Spleen (tissue), 11 donors: ENCODE results near the gene MAPK1. TPM values are rescaled to one million over a fixed set of nuclear protein-coding genes. Genes with fewer than 3 reads are reported as not detected.
"Not testable (repeated sequence)": the region's sequence is repeated elsewhere in the genome, so short reads cannot be mapped to it uniquely, and the experiment has no call there.

Experiments used
- DNase-seq: peaks from one replicate; pipeline ENCODE4 v3.0.0-alpha.2; 2020
- H3K27ac ChIP-seq, 8 donors: fragments of 200-600 bp; sonication (generic) in 7 of 8; 1 replicate in 4 of 8; 2 replicates in 4 of 8; pipeline versions ENCODE4 v1.5.0 to v1.8.0; 2016 to 2021; ENCODE audit warnings: inconsistent platforms in 4 of 8, mild to moderate bottlenecking in 4 of 8, moderate library complexity in 1 of 8
- H3K27me3 ChIP-seq, 7 donors: fragments of 200-600 bp; sonication (generic) in 6 of 7; replicated peaks in 1 of 7; 1 replicate in 4 of 7; 2 replicates in 3 of 7; pipeline versions ENCODE4 v1.5.0 to v1.8.0; 2016 to 2021; ENCODE audit warnings: inconsistent platforms in 3 of 7, mild to moderate bottlenecking in 1 of 7
- H3K36me3 ChIP-seq, 6 donors: fragments of 200-600 bp; sonication (generic) in 5 of 6; 1 replicate in 4 of 6; 2 replicates in 2 of 6; pipeline versions ENCODE4 v1.5.0 to v1.8.0; 2016 to 2021; ENCODE audit warnings: inconsistent platforms in 2 of 6
- H3K4me1 ChIP-seq, 6 donors: fragments of 200-600 bp; sonication (generic) in 5 of 6; 1 replicate in 3 of 6; 2 replicates in 3 of 6; pipeline versions ENCODE4 v1.5.0 to v1.8.0; 2016 to 2021; ENCODE audit warnings: inconsistent platforms in 3 of 6
- H3K4me3 ChIP-seq, 8 donors: fragments of 200-600 bp; sonication (generic) in 7 of 8; 1 replicate in 4 of 8; 2 replicates in 4 of 8; pipeline versions ENCODE4 v1.5.0 to v1.8.0; 2016 to 2021; ENCODE audit warnings: inconsistent platforms in 4 of 8, mild to moderate bottlenecking in 4 of 8, moderate library complexity in 2 of 8
- H3K9me3 ChIP-seq, 8 donors: fragments of 200-600 bp; sonication (generic) in 7 of 8; 1 replicate in 4 of 8; 2 replicates in 4 of 8; pipeline versions ENCODE4 v1.5.0 to v1.8.0; 2016 to 2021; ENCODE audit warnings: inconsistent platforms in 4 of 8
- CTCF ChIP-seq, 11 experiments: fragments of 200-600 bp in 7 of 11; fragments of 450-650 bp in 4 of 11; sonication (generic) in 4 of 11; IDR thresholded peaks in 8 of 11; conservative IDR thresholded peaks in 3 of 11; 1 replicate in 7 of 11; 2 replicates in 4 of 11; pipeline versions ENCODE4 v1.4.0 to v1.8.0; 2016 to 2021; ENCODE audit warnings: antibody characterized with exemption in 11 of 11, inconsistent platforms in 4 of 11, mild to moderate bottlenecking in 1 of 11
- POLR2A ChIP-seq, 3 donors: fragments of 450-650 bp; IDR thresholded peaks; one replicate each; pipeline ENCODE4 v1.5.1; 2017; ENCODE audit warnings: antibody characterized with exemption in 3 of 3, mild to moderate bottlenecking in 1 of 3
- POLR2AphosphoS5 ChIP-seq, 3 donors: sonication (generic); formaldehyde crosslinking; IDR thresholded peaks; one replicate each; pipeline ENCODE4 v1.5.1; 2017; ENCODE audit warnings: antibody characterized with exemption in 3 of 3
- WGBS, 5 donors: extraction: QIAGEN DNeasy Blood & Tissue Kit in 3 of 5; methylation state at CpG; one replicate each; pipeline versions ENCODE4 v1.1.5 to v1.1.7; 2013 to 2018; 5-methylcytosine and 5-hydroxymethylcytosine counted together
- intact Hi-C: fragments of 100-400 bp; cut with DNase I; formaldehyde crosslinking; loops from one replicate; pipeline ENCODE4 v1.15.0; 2023; ENCODE audit warnings: low total_unique reads
- polyA plus RNA-seq, 3 donors: library from polyadenylated mRNA; stranded (reverse); fragments of 200-250 nt; gene quantifications; one replicate each; pipeline ENCODE4 v1.2.1, GENCODE V29; 2013
- total RNA-seq, 7 donors: library from RNA; depleted of rRNA in 3 of 7; stranded (reverse); fragments of >200 nt in 3 of 7; fragmentation: NEBNext Ultra II Directional in 4 of 7; extraction: Animal tissue kit (Norgen Biotek cat#: 25700) in 4 of 7; gene quantifications; one replicate each; pipeline versions ENCODE4 v1.1.0 to v1.2.1, GENCODE V29; 2016 to 2021
- donor health status: healthy with polysubstance abuse.
- donor health status: DM: no; HTN: no; CAD: no; lungs with moderate emphysema.
- donor health status: DM: no; HTN: no; CAD: no.
- donor health status: Bipolar disorder and iron deficiency.
- donor health status: healthy.
- donor health status: DM: no; HTN: no; CAD: no.
- donor health status: DM: yes; HTN: yes; CAD: no.

MAPK1 gene
- total and polyA plus RNA-seq, 10 donors, result 11.6 to 165 (median 106) TPM

- TF ChIP-seq POLR2A (IDR thresholded peaks at IDR 0.05), result no peak
- no peak for TF ChIP-seq CTCF (IDR thresholded peaks at IDR 0.05 in 8 of 11, conservative IDR thresholded peaks at IDR 0.05 in 3 of 11)
- TF ChIP-seq POLR2AphosphoS5 (IDR thresholded peaks at IDR 0.05), result no peak
- intact Hi-C loops, result no loop called here
- Histone ChIP-seq H3K36me3 (peaks cover 0 to 28% (median 0%) of the 10 kb centered on the region in 6 donors), H3K4me1 (peaks cover 9 to 39% (median 22%) of the 10 kb centered on the region in 6 donors), H3K27ac (no peak overlapping the region), H3K27me3 (no peaks in the 10 kb centered on the region), H3K9me3 (no peaks in the 10 kb centered on the region), H3K4me3 (no peak overlapping the region)
- DNase-seq, result no peak
- WGBS, 5 donors, result 57 to 73% (median 70%) methylated on average over 5 of the region's 5 CpGs
Observed at GRCh38 chr22:21731503-21731902, 135.9 kb downstream of the MAPK1 start.

- no peak for DNase-seq
- 89 to 97% (median 93%) methylated on average over 9 of the region's 9 CpGs for WGBS, 5 donors
- Histone ChIP-seq H3K4me3 (no peak overlapping the region), H3K36me3 (peaks cover 0 to 28% (median 0%) of the 10 kb centered on the region in 6 donors), H3K4me1 (peaks cover 9 to 41% (median 17%) of the 10 kb centered on the region in 6 donors), H3K9me3 (no peaks in the 10 kb centered on the region), H3K27me3 (no peaks in the 10 kb centered on the region), H3K27ac (no peak overlapping the region)
- intact Hi-C loops, result no loop called here
- TF ChIP-seq POLR2AphosphoS5 (IDR thresholded peaks at IDR 0.05) (no peak), POLR2A (IDR thresholded peaks at IDR 0.05) (no peak), CTCF (IDR thresholded peaks at IDR 0.05 in 8 of 11, conservative IDR thresholded peaks at IDR 0.05 in 3 of 11) (no peak)
Observed at GRCh38 chr22:21730535-21731308, 136.7 kb downstream of the MAPK1 start.

GRCh38 chr22:21729184-21729583 lies 138.3 kb downstream of the MAPK1 start:
- DNase-seq, H3K4me3 ChIP-seq, intact Hi-C loops, H3K27me3 ChIP-seq, H3K27ac ChIP-seq, H3K9me3 ChIP-seq: not testable (repeated sequence)
- H3K36me3 ChIP-seq, result peaks cover 0 to 28% (median 0%) of the 10 kb centered on the region in 6 donors
- 92 to 96% (median 94%) methylated on average over 3 of the region's 3 CpGs for whole genome bisulfite sequencing, 5 donors
- peaks cover 2 to 29% (median 7%) of the 10 kb centered on the region in 6 donors for H3K4me1 ChIP-seq

- WGBS, 5 donors, result 81 to 92% (median 82%) methylated on average over 12 of the region's 12 CpGs
- Histone ChIP-seq H3K9me3 (no peaks in the 10 kb centered on the region), H3K4me1 (peaks cover 0 to 20% (median 0%) of the 10 kb centered on the region in 6 donors), H3K4me3 (no peak overlapping the region), H3K27me3 (no peaks in the 10 kb centered on the region), H3K36me3 (peaks cover 0 to 28% (median 0%) of the 10 kb centered on the region in 6 donors), H3K27ac (no peak overlapping the region)
- no peak for DNase-seq
- intact Hi-C loops, result no loop called here
- no peak for TF ChIP-seq CTCF (IDR thresholded peaks at IDR 0.05 in 8 of 11, conservative IDR thresholded peaks at IDR 0.05 in 3 of 11)
- no peak for TF ChIP-seq POLR2AphosphoS5 (IDR thresholded peaks at IDR 0.05)
- no peak for TF ChIP-seq POLR2A (IDR thresholded peaks at IDR 0.05)
Observed at GRCh38 chr22:21728270-21728669, 139.2 kb downstream of the MAPK1 start.
